Measurements from ENCODE around the gene FNDC3B. TPM values are rescaled to one million over a fixed set of nuclear protein-coding genes. Genes with fewer than 3 reads are reported as not detected.

The FNDC3B gene
- total RNA-seq, 4 donors from 2014 or later, result 23.9 to 61.9 (median 37.0) TPM

DNA sequence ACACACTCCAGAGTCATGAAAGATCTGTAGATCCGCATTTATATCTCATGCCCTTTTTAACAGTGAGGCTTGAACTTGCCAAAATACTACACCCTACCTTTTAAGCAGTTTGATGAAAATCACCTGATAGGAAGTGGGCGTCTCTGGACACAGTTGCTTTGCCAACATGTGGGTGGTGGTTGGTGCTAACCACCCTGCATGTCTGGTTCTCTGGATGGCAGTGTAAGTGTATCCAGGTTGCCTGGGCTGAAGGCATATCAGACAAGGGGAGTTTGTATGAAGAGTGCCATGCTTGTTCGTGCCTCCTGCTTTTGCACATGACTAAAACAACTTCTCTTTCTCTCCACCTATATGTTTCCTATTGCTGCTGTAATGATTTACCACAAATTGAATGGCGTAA lies 249.3 kb downstream of the FNDC3B start:
- peaks cover 12% of the 10 kb centered on the region for H3K4me1 ChIP-seq
- H3K27me3 ChIP-seq, result no peaks in the 10 kb centered on the region
- no peaks in the 10 kb centered on the region for H3K9me3 ChIP-seq
- H3K36me3 ChIP-seq, result peaks cover 17% of the 10 kb centered on the region
- H3K27ac ChIP-seq, result no peak overlapping the region
- TF ChIP-seq EP300 (IDR thresholded peaks at IDR 0.05) (no peak), POLR2AphosphoS5 (IDR thresholded peaks at IDR 0.05) (no peak), POLR2A (IDR thresholded peaks at IDR 0.05) (no peak)
- TF ChIP-seq, protein P1, sequence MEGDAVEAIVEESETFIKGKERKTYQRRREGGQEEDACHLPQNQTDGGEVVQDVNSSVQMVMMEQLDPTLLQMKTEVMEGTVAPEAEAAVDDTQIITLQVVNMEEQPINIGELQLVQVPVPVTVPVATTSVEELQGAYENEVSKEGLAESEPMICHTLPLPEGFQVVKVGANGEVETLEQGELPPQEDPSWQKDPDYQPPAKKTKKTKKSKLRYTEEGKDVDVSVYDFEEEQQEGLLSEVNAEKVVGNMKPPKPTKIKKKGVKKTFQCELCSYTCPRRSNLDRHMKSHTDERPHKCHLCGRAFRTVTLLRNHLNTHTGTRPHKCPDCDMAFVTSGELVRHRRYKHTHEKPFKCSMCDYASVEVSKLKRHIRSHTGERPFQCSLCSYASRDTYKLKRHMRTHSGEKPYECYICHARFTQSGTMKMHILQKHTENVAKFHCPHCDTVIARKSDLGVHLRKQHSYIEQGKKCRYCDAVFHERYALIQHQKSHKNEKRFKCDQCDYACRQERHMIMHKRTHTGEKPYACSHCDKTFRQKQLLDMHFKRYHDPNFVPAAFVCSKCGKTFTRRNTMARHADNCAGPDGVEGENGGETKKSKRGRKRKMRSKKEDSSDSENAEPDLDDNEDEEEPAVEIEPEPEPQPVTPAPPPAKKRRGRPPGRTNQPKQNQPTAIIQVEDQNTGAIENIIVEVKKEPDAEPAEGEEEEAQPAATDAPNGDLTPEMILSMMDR (IDR thresholded peaks at IDR 0.05), result no peak
- no peak overlapping the region for H3K4me3 ChIP-seq
- WGBS, result 73% methylated on average over 4 of the region's 4 CpGs
- no peak for DNase-seq (ENCODE audit: low spot score in 2 of 2)

DNA sequence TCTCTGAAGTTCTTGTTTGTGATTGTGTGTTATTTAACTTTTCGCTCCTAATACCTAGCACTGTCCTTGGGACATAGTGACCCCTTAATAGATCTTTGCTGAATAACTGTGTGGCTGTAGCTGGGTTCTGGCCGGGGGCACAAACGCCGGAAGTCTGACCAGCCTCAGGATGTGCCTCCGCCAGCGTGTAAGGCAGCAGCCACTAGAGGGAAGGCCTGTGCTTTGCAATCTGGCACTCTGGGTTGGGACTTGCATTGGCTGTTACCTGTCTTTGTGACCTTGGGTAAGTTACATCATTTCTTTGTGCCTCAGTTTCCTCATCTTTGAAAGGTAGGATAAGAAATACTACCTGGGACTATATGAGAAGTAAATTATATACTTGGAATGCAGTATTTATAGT lies 250.2 kb downstream of the FNDC3B start:
- H3K4me3 ChIP-seq, result no peak overlapping the region
- H3K27ac ChIP-seq, result no peak overlapping the region
- no peak for DNase-seq (ENCODE audit: low spot score in 2 of 2)
- TF ChIP-seq EP300 (IDR thresholded peaks at IDR 0.05), result no peak
- no peak for TF ChIP-seq POLR2A (IDR thresholded peaks at IDR 0.05)
- TF ChIP-seq POLR2AphosphoS5 (IDR thresholded peaks at IDR 0.05), result no peak
- TF ChIP-seq, protein P1 (IDR thresholded peaks at IDR 0.05), result no peak
- no peaks in the 10 kb centered on the region for H3K27me3 ChIP-seq
- H3K9me3 ChIP-seq, result no peaks in the 10 kb centered on the region
- H3K4me1 ChIP-seq, result peaks cover 9% of the 10 kb centered on the region
- 61% methylated on average over 6 of the region's 6 CpGs for WGBS
- H3K36me3 ChIP-seq, result peaks cover 22% of the 10 kb centered on the region

GRCh38 chr3:172290457-172290856 lies 251.1 kb downstream of the FNDC3B start:
- WGBS, result 79% methylated on average over 7 of the region's 7 CpGs

DNA sequence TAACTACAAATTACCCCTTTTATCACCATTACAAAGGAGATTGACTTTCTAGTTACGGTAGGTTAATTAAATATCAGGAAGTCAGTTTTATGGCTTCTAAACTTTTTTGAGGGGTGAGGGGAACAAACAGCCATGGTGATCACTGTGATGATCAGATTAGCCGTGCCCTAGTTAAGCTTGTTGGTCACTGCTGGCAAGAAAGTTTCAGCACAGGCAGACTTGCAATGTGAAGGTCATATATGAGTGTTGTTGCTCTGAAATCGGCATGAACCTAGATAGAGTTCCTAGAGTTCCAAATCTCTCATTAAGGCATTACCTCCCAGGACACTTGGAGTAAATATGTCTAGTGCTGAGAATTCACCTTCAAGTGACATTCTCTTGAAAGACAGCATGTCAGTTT lies 252.3 kb downstream of the FNDC3B start:
- no peak overlapping the region for H3K27ac ChIP-seq
- H3K4me1 ChIP-seq, result peaks cover 9% of the 10 kb centered on the region
- no peaks in the 10 kb centered on the region for H3K9me3 ChIP-seq
- H3K27me3 ChIP-seq, result no peaks in the 10 kb centered on the region
- 86% methylated on average over 3 of the region's 3 CpGs for WGBS
- no peak for DNase-seq (ENCODE audit: low spot score in 2 of 2)
- no peak overlapping the region for H3K4me3 ChIP-seq
- H3K36me3 ChIP-seq, result peaks cover 37% of the 10 kb centered on the region
- TF ChIP-seq POLR2A (IDR thresholded peaks at IDR 0.05) (no peak), POLR2AphosphoS5 (IDR thresholded peaks at IDR 0.05) (no peak), EP300 (IDR thresholded peaks at IDR 0.05) (no peak)
- TF ChIP-seq, protein P1 (IDR thresholded peaks at IDR 0.05), result no peak

More at GRCh38 chr3:172290457-172290856, 251.1 kb downstream of the FNDC3B start:
- no peaks in the 10 kb centered on the region for H3K9me3 ChIP-seq
- TF ChIP-seq POLR2AphosphoS5 (IDR thresholded peaks at IDR 0.05), result no peak
- TF ChIP-seq EP300 (IDR thresholded peaks at IDR 0.05), result no peak
- TF ChIP-seq POLR2A (IDR thresholded peaks at IDR 0.05), result no peak
- TF ChIP-seq, protein P1 (IDR thresholded peaks at IDR 0.05), result no peak
- no peak overlapping the region for H3K27ac ChIP-seq
- H3K36me3 ChIP-seq, result peaks cover 28% of the 10 kb centered on the region
- no peaks in the 10 kb centered on the region for H3K27me3 ChIP-seq
- DNase-seq (ENCODE audit: low spot score in 2 of 2), result no peak
- peaks cover 9% of the 10 kb centered on the region for H3K4me1 ChIP-seq
- no peak overlapping the region for H3K4me3 ChIP-seq

DNA sequence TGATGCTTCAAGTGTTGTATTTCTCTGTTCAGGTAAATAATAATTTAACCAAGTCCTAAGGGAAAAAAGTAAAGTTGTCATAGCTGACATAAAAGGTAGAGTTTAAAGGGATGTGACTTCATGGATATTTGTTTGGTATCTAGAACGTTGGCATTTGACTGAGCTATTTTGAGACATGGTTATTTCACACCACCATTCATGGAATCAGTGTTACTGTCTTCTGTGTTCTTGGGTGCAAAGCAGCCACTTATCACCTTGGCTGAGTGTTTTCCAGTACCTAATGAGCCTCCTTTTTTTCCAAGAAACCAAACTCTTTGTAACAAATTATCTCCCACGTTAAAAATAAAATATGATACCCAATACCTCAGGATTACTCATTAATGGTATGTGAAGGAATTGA lies 253.0 kb downstream of the FNDC3B start:
- Histone ChIP-seq H3K27me3 (no peaks in the 10 kb centered on the region), H3K27ac (no peak overlapping the region), H3K9me3 (no peaks in the 10 kb centered on the region), H3K36me3 (peaks cover 37% of the 10 kb centered on the region), H3K4me3 (no peak overlapping the region), H3K4me1 (peaks cover 9% of the 10 kb centered on the region)
- TF ChIP-seq, protein P1 (IDR thresholded peaks at IDR 0.05), result no peak
- TF ChIP-seq POLR2AphosphoS5 (IDR thresholded peaks at IDR 0.05), result no peak
- no peak for TF ChIP-seq POLR2A (IDR thresholded peaks at IDR 0.05)
- TF ChIP-seq EP300 (IDR thresholded peaks at IDR 0.05), result no peak
- 74% methylated on average over 2 of the region's 2 CpGs for WGBS
- DNase-seq (ENCODE audit: low spot score in 2 of 2), result no peak

Measured in suprapubic skin (tissue), 4 donors.